ENCODE results near the gene LRRC27. TPM values are rescaled to one million over a fixed set of nuclear protein-coding genes. Genes with fewer than 3 reads are reported as not detected.
A peak's percentile ranks its signal among the peaks of the same experiment; 100 is the strongest.

Gene LRRC27
- total and polyA plus RNA-seq, 7 experiments from 2014 or later, result 1.8 to 10.8 (median 6.0) TPM

- DNase-seq, result no peak
- Mint-ChIP-seq H3K27ac (no peak overlapping the region), H3K9me3 (peaks cover 0 to 2% (median 0%) of the 10 kb centered on the region in 11 donors), H3K4me1 (peaks cover 0 to 20% (median 12%) of the 10 kb centered on the region in 7 donors), H3K4me3 (peak overlapping the region in 9 of 10 donors; percentile 80 to 93 (median 86)), H3K36me3 (no peaks in the 10 kb centered on the region), H3K27me3 (peaks cover 0 to 46% (median 0%) of the 10 kb centered on the region in 5 donors)
- Histone ChIP-seq H3K4me1 (ENCODE audit: control insufficient read depth in 2 of 2, insufficient read depth in 2 of 2, low read length in 2 of 2) (peaks cover 4 to 6% of the 10 kb centered on the region in 2 donors), H3K27me3 (ENCODE audit: control insufficient read depth in 2 of 2, insufficient read depth in 2 of 2, low read length in 2 of 2) (no peaks in the 10 kb centered on the region), H3K36me3 (ENCODE audit: control insufficient read depth in 2 of 3, insufficient read depth in 3 of 3, low read length in 3 of 3) (peaks cover 0 to 2% (median 0%) of the 10 kb centered on the region in 3 experiments), H3K9me3 (ENCODE audit: control insufficient read depth in 2 of 3, low read length in 3 of 3) (no peaks in the 10 kb centered on the region), H3K27ac (ENCODE audit: low read depth, low read length) (no peak overlapping the region), H3K4me3 (ENCODE audit: low read length) (no peak overlapping the region)
- intact Hi-C loops (cut with micrococcal nuclease), result loop anchor here (5.0 to 10.0 kb wide), 6 partner anchors 74 to 1051 kb away; partner anchors contain the start of genes TUBGCP2 (in 2 of the 2), ZNF511 (in 2 of the 2), FUOM (in 1 of the 2) and PPP2R2D (in 1 of the 2)
- POLR2A ChIA-PET, result no interaction called here
- CTCF ChIA-PET, result no interaction called here
- no peak for ATAC-seq
These were observed 25.7 kb upstream of the LRRC27 start for GRCh38 chr10:132306343-132306685.

- peaks cover 0 to 46% (median 0%) of the 10 kb centered on the region in 5 donors for H3K27me3 Mint-ChIP-seq
- CTCF ChIA-PET, result no interaction called here
These were observed 24.9 kb upstream of the LRRC27 start for GRCh38 chr10:132306864-132307751.

DNA sequence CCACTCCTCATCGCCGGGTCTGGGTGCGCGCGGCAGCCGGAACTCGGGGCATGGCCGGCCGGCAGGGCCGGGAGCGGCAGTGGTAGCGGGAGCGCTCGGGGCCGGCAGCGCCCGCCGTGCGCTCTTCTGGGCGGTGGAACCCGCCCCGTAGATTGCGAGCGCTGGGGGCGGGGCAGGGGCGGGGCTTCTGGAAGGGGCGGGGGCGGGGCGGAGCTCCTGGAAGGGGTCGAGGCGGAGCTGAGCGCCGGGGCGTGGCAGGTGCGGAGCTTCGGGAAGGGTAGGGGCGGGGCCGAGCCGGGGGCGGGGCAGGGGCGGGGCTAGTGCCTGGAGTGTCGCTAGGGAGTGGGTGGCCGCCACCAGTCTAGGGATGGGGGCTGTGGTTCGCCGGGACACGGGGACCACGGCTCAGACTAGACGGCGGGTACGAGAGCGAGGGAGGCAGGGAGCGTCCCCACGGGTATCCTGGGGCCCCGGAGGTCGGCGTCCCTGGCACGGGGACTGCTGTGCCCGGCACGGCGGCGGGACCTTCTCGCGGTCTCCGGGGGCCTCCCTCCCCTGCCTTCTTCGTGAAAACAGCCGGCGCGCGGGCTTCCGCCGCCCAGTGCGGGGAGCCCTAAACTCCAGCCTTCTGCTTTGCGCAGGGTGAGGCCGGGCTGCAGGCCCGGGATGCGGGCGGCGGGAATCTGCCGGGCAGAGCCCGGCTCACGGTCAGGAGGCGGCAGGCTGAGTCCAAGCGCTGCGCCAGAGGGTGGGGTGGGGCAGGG lies 24.0 kb upstream of the LRRC27 start, which contains the start of gene STK32C:
Gene STK32C, minus strand, starts transcription at position 128 of the 764 bp plus-strand sequence. Its CDS starts 117 bp downstream, at position 11.
- peak within 1 kb of the TSS; percentile 73 for H3K27ac ChIP-seq (ENCODE audit: low read depth, low read length)
- CTCF ChIA-PET, result no interaction called here

More at GRCh38 chr10:132306864-132307751, 24.9 kb upstream of the LRRC27 start:
- peak overlapping the region; percentile 83 to 93 (median 86) for H3K4me3 Mint-ChIP-seq
- peak overlapping the region in 3 of 9 donors; percentile 32 to 77 (median 75) for H3K27ac Mint-ChIP-seq
- ATAC-seq, result peak; percentile 3
- H3K9me3 ChIP-seq (ENCODE audit: control insufficient read depth in 2 of 3, low read length in 3 of 3), result no peaks in the 10 kb centered on the region
- POLR2A ChIA-PET, result no interaction called here
- H3K4me3 ChIP-seq (ENCODE audit: low read length), result peak overlapping the region; percentile 47
- peak; percentile 28 to 54 (median 47) for DNase-seq
- H3K36me3 Mint-ChIP-seq, result no peaks in the 10 kb centered on the region
- H3K4me1 ChIP-seq (ENCODE audit: control insufficient read depth in 2 of 2, insufficient read depth in 2 of 2, low read length in 2 of 2), result peaks cover 4 to 6% of the 10 kb centered on the region in 2 donors
- peaks cover 0 to 2% (median 0%) of the 10 kb centered on the region in 11 donors for H3K9me3 Mint-ChIP-seq
- H3K27ac ChIP-seq (ENCODE audit: low read depth, low read length), result peak overlapping the region; percentile 12
- intact Hi-C loops (cut with micrococcal nuclease), result loop anchor here (1.0 to 10.0 kb wide), 7 partner anchors 58 to 1050 kb away; partner anchors contain the start of genes TUBGCP2 (in 2 of the 2), ZNF511 (in 2 of the 2), FUOM (in 1 of the 2) and PPP2R2D (in 1 of the 2)
- no peaks in the 10 kb centered on the region for H3K27me3 ChIP-seq (ENCODE audit: control insufficient read depth in 2 of 2, insufficient read depth in 2 of 2, low read length in 2 of 2)
- H3K36me3 ChIP-seq (ENCODE audit: control insufficient read depth in 2 of 3, insufficient read depth in 3 of 3, low read length in 3 of 3), result peaks cover 0 to 2% (median 0%) of the 10 kb centered on the region in 3 experiments
- peaks cover 0 to 20% (median 12%) of the 10 kb centered on the region in 7 donors for H3K4me1 Mint-ChIP-seq

GRCh38 chr10:132308587-132309470 lies 23.2 kb upstream of the LRRC27 start:
- H3K9me3 Mint-ChIP-seq, result peaks cover 0 to 4% (median 0%) of the 10 kb centered on the region in 11 donors
- H3K27me3 Mint-ChIP-seq, result peaks cover 0 to 44% (median 0%) of the 10 kb centered on the region in 5 donors
- Histone ChIP-seq H3K27me3 (ENCODE audit: control insufficient read depth in 2 of 2, insufficient read depth in 2 of 2, low read length in 2 of 2) (no peaks in the 10 kb centered on the region), H3K9me3 (ENCODE audit: control insufficient read depth in 2 of 3, low read length in 3 of 3) (no peaks in the 10 kb centered on the region), H3K4me3 (ENCODE audit: low read length) (peak overlapping the region; percentile 65), H3K4me1 (ENCODE audit: control insufficient read depth in 2 of 2, insufficient read depth in 2 of 2, low read length in 2 of 2) (peaks cover 4 to 6% of the 10 kb centered on the region in 2 donors), H3K27ac (ENCODE audit: low read depth, low read length) (peak overlapping the region; percentile 73), H3K36me3 (ENCODE audit: control insufficient read depth in 2 of 3, insufficient read depth in 3 of 3, low read length in 3 of 3) (peaks cover 0 to 2% (median 0%) of the 10 kb centered on the region in 3 experiments)
- intact Hi-C loops (cut with micrococcal nuclease), result loop anchor here (1.0 to 10.0 kb wide), 16 partner anchors 23 to 1048 kb away; partner anchors contain the start of genes INPP5A (in 2 of the 2), LRRC27 (in 2 of the 2), PPP2R2D (in 2 of the 2) and TUBGCP2 (in 2 of the 2)
- H3K4me1 Mint-ChIP-seq, result peaks cover 0 to 20% (median 12%) of the 10 kb centered on the region in 7 donors
- POLR2A ChIA-PET, result no interaction called here
- peak overlapping the region; percentile 62 to 93 (median 76) for H3K4me3 Mint-ChIP-seq
- DNase-seq (peak in 2 of 9 donors; percentile 18 to 20), ATAC-seq (no peak)
- peak overlapping the region in 4 of 9 donors; percentile 17 to 48 (median 33) for H3K27ac Mint-ChIP-seq
- no peaks in the 10 kb centered on the region for H3K36me3 Mint-ChIP-seq
- CTCF ChIA-PET, result no interaction called here

More for the DNA sequence above, 24.0 kb upstream of the LRRC27 start, which contains the start of gene STK32C:
- peak within 1 kb of the TSS; percentile 83 to 93 (median 86) for H3K4me3 Mint-ChIP-seq
- peaks cover 0 to 20% (median 12%) of the 10 kb centered on the region in 7 donors for H3K4me1 Mint-ChIP-seq
- ATAC-seq (peak; percentile 97), DNase-seq (peak; percentile 76 to 89 (median 87))
- peak within 1 kb of the TSS in 6 of 9 donors; percentile 17 to 77 (median 56) for H3K27ac Mint-ChIP-seq
- Histone ChIP-seq H3K27me3 (ENCODE audit: control insufficient read depth in 2 of 2, insufficient read depth in 2 of 2, low read length in 2 of 2) (no peaks in the 10 kb centered on the region), H3K4me3 (ENCODE audit: low read length) (peak within 1 kb of the TSS; percentile 65), H3K36me3 (ENCODE audit: control insufficient read depth in 2 of 3, insufficient read depth in 3 of 3, low read length in 3 of 3) (peaks cover 0 to 2% (median 0%) of the 10 kb centered on the region in 3 experiments), H3K9me3 (ENCODE audit: control insufficient read depth in 2 of 3, low read length in 3 of 3) (no peaks in the 10 kb centered on the region), H3K4me1 (ENCODE audit: control insufficient read depth in 2 of 2, insufficient read depth in 2 of 2, low read length in 2 of 2) (peaks cover 4 to 6% of the 10 kb centered on the region in 2 donors)
- peaks cover 0 to 2% (median 0%) of the 10 kb centered on the region in 11 donors for H3K9me3 Mint-ChIP-seq
- POLR2A ChIA-PET, result no interaction called here
- intact Hi-C loops (cut with micrococcal nuclease), result loop anchor here (1.0 to 10.0 kb wide), 17 partner anchors 24 to 1049 kb away; partner anchors contain the start of genes INPP5A (in 2 of the 2), LRRC27 (in 2 of the 2), PPP2R2D (in 2 of the 2) and TUBGCP2 (in 2 of the 2)
- H3K36me3 Mint-ChIP-seq, result no peaks in the 10 kb centered on the region
- H3K27me3 Mint-ChIP-seq, result peaks cover 0 to 46% (median 0%) of the 10 kb centered on the region in 5 donors

DNA sequence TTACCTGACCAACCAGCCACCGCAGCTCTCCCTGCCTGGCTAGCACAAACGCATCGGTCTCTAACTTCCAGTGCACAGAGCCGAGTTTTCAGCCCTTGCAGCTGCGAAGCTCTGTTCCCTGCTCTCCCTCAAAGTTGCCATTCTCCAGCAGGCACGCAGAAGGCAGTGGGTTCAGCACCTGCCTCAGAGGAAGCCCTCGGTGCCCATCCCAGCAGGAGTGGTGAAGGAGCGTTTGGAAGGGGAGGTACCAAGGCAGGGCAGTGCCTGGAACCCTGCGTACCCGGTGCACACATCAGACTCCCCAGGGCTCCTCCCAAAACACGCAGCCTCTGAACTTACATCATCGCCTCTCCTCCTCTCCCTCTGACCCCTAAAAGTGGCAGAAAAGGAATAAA lies 22.5 kb upstream of the LRRC27 start:
- H3K4me1 Mint-ChIP-seq, result peaks cover 0 to 20% (median 12%) of the 10 kb centered on the region in 7 donors
- POLR2A ChIA-PET, result no interaction called here
- H3K9me3 Mint-ChIP-seq, result peaks cover 0 to 7% (median 0%) of the 10 kb centered on the region in 11 donors
- ATAC-seq (no peak), DNase-seq (no peak)
- CTCF ChIA-PET, result no interaction called here
- no peak overlapping the region for H3K4me3 ChIP-seq (ENCODE audit: low read length)
- intact Hi-C loops (cut with micrococcal nuclease), result loop anchor here (2.0 to 10.0 kb wide), 8 partner anchors 77 to 1048 kb away; partner anchors contain the start of genes PPP2R2D (in 2 of the 2), TUBGCP2 (in 2 of the 2), ZNF511 (in 2 of the 2) and FUOM (in 1 of the 2)
- no peak overlapping the region for H3K27ac Mint-ChIP-seq
- no peak overlapping the region for H3K27ac ChIP-seq (ENCODE audit: low read depth, low read length)
- peaks cover 0 to 44% (median 0%) of the 10 kb centered on the region in 5 donors for H3K27me3 Mint-ChIP-seq
- peak overlapping the region in 9 of 10 donors; percentile 37 to 93 (median 75) for H3K4me3 Mint-ChIP-seq
- peaks cover 0 to 2% (median 0%) of the 10 kb centered on the region in 5 donors for H3K36me3 Mint-ChIP-seq
- H3K36me3 ChIP-seq (ENCODE audit: control insufficient read depth in 2 of 3, insufficient read depth in 3 of 3, low read length in 3 of 3), result peaks cover 0 to 2% (median 0%) of the 10 kb centered on the region in 3 experiments
- H3K4me1 ChIP-seq (ENCODE audit: control insufficient read depth in 2 of 2, insufficient read depth in 2 of 2, low read length in 2 of 2), result peaks cover 4 to 6% of the 10 kb centered on the region in 2 donors
- H3K27me3 ChIP-seq (ENCODE audit: control insufficient read depth in 2 of 2, insufficient read depth in 2 of 2, low read length in 2 of 2), result no peaks in the 10 kb centered on the region
- H3K9me3 ChIP-seq (ENCODE audit: control insufficient read depth in 2 of 3, low read length in 3 of 3), result no peaks in the 10 kb centered on the region
